Ishikawa (cell line): ENCODE results near the gene NDFIP2.

Experiments used
- CEBPB ChIP-seq: IDR thresholded peaks from 2 replicates; pipeline ENCODE4 v1.6.1; 2012
- CREB1 ChIP-seq: IDR thresholded peaks from 2 replicates; pipeline ENCODE4 v1.6.1; 2012; ENCODE audit warnings: low read depth
- RAD21 ChIP-seq: IDR thresholded peaks from 2 replicates; pipeline ENCODE4 v1.6.1; 2012; ENCODE audit warnings: low read depth
- TAF1 ChIP-seq: IDR thresholded peaks from 2 replicates; pipeline ENCODE4 v1.6.1; 2012; ENCODE audit warnings: low read depth, mild to moderate bottlenecking
- TCF12 ChIP-seq: IDR thresholded peaks from 2 replicates; pipeline ENCODE4 v1.6.1; 2012; ENCODE audit warnings: low read depth
- YY1 ChIP-seq: IDR thresholded peaks from 2 replicates; pipeline ENCODE4 v1.6.1; 2012; ENCODE audit warnings: low read depth
- ZBTB7A ChIP-seq: IDR thresholded peaks from 2 replicates; pipeline ENCODE4 v1.6.1; 2012; ENCODE audit warnings: low read depth

- TF ChIP-seq YY1 (no peak), CREB1 (no peak), TAF1 (no peak), TCF12 (no peak), RAD21 (no peak), CEBPB (no peak), ZBTB7A (no peak)
These were observed 41.7 kb upstream of the NDFIP2 start for GRCh38 chr13:79439275-79439674.
